Skeletal muscle cell (primary cell): ENCODE data around the gene NELFE.
"Not testable (repeated sequence)": the region's sequence is repeated elsewhere in the genome, so short reads cannot be mapped to it uniquely, and the experiment has no call there.

Source experiments
- DNase-seq: peaks from one replicate; pipeline ENCODE4 v3.0.0-alpha.2; 2010; ENCODE audit warnings: low read depth
- H3K4me3 ChIP-seq: 2 replicates; pipeline ENCODE4 v1.5.1; 2011; ENCODE audit warnings: low read depth, mild to moderate bottlenecking, control low read depth, low read length, moderate library complexity

The NELFE gene

GRCh38 chr6:31927863-31928671 lies 30.7 kb downstream of the NELFE start:
- DNase-seq = no peak
- H3K4me3 ChIP-seq = no peak overlapping the region

DNA sequence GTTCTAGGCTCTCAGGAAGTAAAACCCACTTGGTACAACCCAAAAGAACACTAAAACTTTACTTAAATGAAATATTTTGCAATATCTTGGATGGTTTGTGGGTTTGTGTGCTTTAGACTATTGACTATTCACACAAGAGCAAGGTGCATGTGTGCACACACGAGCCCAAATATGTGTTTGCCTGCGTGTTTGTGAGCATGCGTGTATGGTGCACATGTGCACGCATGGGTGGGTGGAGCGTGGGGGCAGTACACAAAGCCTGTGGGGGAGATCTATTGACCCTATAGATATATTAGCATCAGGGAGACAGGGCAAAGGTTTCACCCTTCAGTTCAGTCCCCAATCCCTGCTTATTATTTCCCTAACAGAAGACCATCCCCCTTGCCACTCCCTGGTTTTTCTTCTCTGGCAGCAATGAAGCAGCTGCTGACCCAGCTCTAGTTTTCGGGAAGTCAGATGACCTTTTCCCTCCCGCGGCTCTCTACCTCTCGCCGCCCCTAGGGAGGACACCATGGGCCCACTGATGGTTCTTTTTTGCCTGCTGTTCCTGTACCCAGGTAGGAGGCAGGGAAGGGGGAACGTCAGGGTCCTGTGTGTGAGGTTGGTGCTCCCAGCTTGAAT lies 31.4 kb downstream of the NELFE start, which contains the start of gene C2:
Gene C2, plus strand, starts transcription at position 476 of the 621 bp plus-strand sequence. Its CDS starts 36 bp downstream, at position 512.
- no peak within 1 kb of the TSS for H3K4me3 ChIP-seq
- DNase-seq = no peak

GRCh38 chr6:31922942-31923341 lies 35.8 kb downstream of the NELFE start:
- no peak overlapping the region for H3K4me3 ChIP-seq
- DNase-seq = no peak

DNA sequence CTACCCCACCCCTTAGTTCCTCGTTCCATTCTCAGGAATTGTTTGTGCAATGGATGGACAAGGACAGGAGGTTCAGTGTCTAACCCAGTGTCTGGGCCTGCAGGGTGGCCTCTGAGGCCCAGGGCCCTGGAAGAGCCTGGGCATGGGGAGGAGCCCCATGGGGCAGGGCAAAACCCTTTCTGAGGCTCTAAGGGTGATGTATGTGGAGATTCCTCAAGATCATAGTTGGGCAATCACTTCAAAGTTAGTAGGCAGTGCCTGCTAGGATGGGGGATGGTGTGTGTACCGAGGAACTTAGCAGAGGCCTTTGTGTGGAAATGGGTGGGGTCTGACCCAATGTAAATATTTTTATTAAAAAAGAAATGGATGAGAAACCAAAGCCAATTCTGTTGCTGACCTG lies 38.0 kb downstream of the NELFE start:
- DNase-seq = no peak
- no peak overlapping the region for H3K4me3 ChIP-seq

- no peak for DNase-seq
- H3K4me3 ChIP-seq = no peak overlapping the region
Observed at GRCh38 chr6:31919624-31920303, 39.0 kb downstream of the NELFE start.

DNA sequence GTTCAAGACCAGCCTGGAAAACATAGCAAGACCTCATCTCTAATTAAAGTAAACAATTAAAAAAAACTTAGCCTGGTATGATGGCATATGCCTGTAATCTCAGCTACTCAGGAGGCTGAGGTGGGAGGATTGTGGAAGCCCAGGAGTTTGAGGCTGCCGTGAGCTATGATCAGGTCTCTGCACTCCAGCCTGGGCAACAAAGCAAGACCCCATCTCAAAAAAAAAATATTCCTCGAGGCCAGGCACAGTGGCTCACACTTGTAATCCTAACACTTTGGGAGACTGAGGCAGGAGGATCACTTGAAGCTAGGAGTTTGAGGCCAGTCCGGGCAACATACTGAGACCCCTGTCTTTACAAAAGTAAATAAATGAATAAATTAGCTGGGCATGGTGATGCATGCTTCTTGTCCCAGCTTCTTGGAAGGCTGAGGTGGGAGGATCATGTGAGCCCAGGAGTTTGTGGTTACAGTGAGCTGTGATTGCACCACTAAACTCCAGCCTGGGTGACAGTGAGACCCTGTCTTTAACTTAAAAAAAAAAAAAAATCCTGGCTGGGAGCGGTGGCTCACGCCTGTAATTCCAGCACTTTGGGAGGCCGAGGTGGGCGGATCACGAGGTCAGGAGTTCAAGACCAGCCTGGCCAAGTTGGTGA lies 40.6 kb downstream of the NELFE start:
- no peak for DNase-seq
- no peak overlapping the region for H3K4me3 ChIP-seq

DNA sequence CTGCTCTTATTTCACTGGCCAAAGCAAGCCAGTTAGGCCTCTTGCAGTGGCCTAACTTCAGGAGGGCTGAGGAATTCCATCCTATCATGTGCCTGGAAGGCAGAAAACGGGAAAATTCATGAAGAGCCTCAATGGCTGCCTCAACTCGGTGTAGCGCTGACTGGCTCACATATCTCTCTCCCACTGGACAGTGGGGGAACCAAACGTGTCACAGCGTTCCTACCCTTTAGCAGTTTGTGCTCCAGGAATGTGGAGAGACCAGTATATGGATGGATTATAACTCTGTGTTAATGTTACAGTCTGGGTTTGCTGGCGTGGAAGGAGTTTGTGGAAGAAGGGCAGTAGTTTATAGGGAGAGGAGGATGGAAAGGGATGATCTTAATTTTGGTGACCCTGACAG lies 43.0 kb downstream of the NELFE start:
- no peak for DNase-seq
- no peak overlapping the region for H3K4me3 ChIP-seq

DNA sequence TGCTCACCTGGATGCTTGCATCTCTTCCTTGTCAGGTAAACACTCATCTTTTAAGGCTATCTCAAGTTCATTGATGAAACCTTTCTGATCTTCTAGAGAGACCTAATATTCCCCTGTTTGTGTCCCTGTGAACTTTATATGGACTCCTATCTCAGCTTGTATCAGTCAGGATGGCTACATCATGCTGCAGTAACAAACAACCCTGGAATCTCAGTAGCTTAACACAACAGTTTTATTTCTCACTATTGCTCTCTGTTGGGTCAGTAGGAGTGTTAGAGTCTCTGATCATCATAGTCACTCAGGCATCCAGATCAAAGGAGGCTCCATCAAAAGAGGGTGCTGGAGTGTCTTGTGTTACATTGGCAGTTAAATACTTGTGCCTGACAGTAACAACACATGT lies 43.4 kb downstream of the NELFE start:
- no peak overlapping the region for H3K4me3 ChIP-seq
- DNase-seq = no peak

DNA sequence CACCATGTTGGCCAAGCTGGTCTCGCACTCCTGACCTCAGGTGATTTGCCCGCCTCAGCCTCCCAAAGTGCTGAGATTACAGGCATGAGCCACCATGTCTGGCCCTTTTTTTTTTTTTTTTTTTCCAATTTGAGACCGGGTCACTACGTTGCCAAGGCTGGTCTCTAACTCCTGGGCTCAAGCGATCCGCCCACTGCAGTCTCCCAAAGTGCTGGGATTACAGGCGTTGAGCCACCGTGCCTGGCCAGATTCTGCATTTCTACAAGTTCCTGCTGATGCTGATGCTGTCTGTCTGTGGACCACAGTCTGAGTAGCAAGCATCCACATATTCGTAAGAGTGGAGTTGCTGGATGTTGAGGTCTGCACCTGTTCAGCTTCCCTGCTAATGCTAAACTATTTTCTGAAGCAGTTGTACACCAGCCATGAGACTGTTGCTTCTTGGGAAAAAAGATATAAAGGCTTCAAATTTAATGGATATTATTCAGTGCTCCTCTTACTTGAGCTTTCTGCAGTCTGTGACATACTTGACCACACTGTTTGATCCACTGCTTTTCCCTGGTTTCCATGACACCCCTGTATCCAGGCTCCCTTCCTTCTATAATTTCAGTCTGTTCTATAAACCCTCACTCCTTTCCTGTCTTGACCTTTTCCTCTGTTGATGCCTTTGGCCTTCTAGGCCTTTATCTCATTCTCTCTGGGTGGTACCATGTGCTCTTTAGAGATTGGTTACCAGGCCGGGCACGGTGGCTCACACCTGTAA lies 46.8 kb downstream of the NELFE start:
- no peak overlapping the region for H3K4me3 ChIP-seq
- DNase-seq = no peak

DNA sequence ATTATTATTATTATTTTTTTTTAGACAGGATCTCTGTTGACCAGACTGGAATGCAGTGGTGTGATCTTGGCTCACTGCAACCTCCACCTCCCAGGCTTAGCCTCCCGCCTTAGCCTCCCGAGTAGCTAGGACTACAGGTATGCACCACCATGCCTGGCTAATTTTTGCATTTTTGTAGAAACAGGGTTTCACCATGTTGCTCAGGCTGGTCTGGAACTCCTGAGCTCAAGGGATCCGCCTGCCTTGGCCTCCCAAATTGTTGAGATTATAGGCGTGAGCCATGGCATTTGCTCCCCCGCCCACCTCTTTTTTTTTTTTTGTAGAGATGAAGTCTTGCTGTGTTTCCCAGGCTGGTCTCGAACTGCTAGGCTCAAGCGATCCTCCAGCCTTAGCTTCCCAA lies 49.5 kb downstream of the NELFE start:
- H3K4me3 ChIP-seq, DNase-seq: not testable (repeated sequence)

DNA sequence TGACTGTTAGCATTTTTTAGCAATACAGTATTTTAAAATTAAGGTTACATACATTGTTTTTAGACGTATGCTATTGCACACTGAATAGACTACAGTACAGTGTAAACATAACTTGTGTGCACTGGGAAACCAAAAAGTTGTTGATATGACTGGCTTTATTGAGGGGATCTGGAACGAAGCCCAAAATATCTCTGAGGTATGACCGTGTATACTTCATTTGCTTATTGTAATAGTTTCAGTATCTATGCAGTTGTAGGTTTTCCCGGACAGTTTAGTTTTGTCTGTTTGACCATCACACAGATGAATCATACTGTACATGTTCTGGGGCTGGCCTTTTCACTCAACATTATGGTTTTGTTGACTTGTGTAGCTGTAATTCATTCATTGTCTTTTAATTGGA lies 50.0 kb downstream of the NELFE start:
- no peak for DNase-seq
- H3K4me3 ChIP-seq = no peak overlapping the region

- not testable (repeated sequence) for H3K4me3 ChIP-seq, DNase-seq
Observed at GRCh38 chr6:31908255-31908654, 50.5 kb downstream of the NELFE start.

GRCh38 chr6:31907158-31907813 lies 51.5 kb downstream of the NELFE start:
- peak; percentile 66 for DNase-seq
- H3K4me3 ChIP-seq = no peak overlapping the region

GRCh38 chr6:31906727-31907126 lies 52.0 kb downstream of the NELFE start:
- DNase-seq, H3K4me3 ChIP-seq: not testable (repeated sequence)

DNA sequence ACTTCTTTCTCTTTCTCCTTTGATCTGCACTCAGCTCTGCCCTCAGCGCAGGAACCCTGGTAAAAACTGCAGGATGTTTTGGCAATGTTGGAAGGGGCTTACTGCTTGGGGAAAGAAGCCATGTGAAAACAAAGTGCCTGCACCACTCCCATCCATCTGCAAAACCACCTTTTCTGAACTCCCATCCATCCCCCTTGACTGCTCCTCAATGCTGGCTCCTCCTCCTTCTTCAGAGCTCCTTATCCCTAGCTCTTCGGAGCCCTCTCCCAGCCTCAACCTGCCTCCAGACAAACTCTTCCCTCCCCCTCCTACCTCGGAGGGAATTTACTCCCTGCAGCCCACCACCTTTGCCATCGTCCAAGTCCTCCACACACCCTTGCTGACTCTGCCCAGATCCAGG lies 52.6 kb downstream of the NELFE start:
- no peak overlapping the region for H3K4me3 ChIP-seq
- no peak for DNase-seq

- no peak overlapping the region for H3K4me3 ChIP-seq
- no peak for DNase-seq
Observed at GRCh38 chr6:31905041-31905440, 53.7 kb downstream of the NELFE start.

GRCh38 chr6:31903957-31904356 lies 54.8 kb downstream of the NELFE start:
- DNase-seq = no peak
- H3K4me3 ChIP-seq = no peak overlapping the region
